ENCODE measurements around the gene CD200R1.

The CD200R1 gene

GRCh38 chr3:112884678-112885290 is 90.1 kb downstream of the CD200R1 start:
- no peak for DNase-seq (ENCODE audit: low read depth)

- no peak for DNase-seq (ENCODE audit: low read depth)
Observed at GRCh38 chr3:112881891-112882290, 93.0 kb downstream of the CD200R1 start.

- no peak for DNase-seq (ENCODE audit: low read depth)
Observed at GRCh38 chr3:112875561-112875960, 99.3 kb downstream of the CD200R1 start.

GRCh38 chr3:112874725-112875124 is 100.2 kb downstream of the CD200R1 start:
- DNase-seq (ENCODE audit: low read depth) = no peak

GRCh38 chr3:112873632-112874031 is 101.3 kb downstream of the CD200R1 start:
- DNase-seq (ENCODE audit: low read depth) = no peak

GRCh38 chr3:112871735-112872134 is 103.2 kb downstream of the CD200R1 start:
- no peak for DNase-seq (ENCODE audit: low read depth)

All from GM04503 (cell line).